ENCODE results near the gene SLC9A1.

DNA sequence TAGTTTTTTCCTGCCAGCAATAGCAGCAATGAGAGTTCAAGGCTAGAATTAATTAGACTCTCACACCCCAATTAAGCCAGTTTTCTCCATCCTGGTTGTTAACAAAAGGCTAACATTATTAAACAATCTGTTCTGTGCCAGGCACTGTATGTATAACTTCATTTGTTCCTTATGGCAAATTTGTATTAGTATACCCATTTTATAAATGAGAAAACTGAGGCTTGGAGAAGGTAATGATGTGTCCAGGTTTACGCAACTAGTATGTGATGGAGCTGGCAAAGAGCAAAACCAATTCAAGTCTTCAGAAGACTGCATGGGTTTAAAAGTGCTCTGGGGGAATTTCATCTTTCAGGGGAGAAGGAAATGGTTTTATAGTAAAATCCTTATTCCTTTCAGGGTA, 38.3 kb upstream of the SLC9A1 start:
- TF ChIP-seq ARNTL (CRISPR knock-in tag; IDR thresholded peaks at IDR 0.05; ENCODE audit: borderline replicate concordance, low read depth) (no peak), ZFP30 (CRISPR knock-in tag; IDR thresholded peaks at IDR 0.05) (no peak), ZNF70 (CRISPR knock-in tag; IDR thresholded peaks at IDR 0.05) (no peak), ZNF565 (CRISPR knock-in tag; conservative IDR thresholded peaks at IDR 0.05; ENCODE audit: low read depth) (no peak), RARB (CRISPR knock-in tag; IDR thresholded peaks at IDR 0.05) (no peak), GLIS3 (CRISPR knock-in tag; IDR thresholded peaks at IDR 0.05) (no peak), TCF4 (CRISPR knock-in tag; IDR thresholded peaks at IDR 0.05; ENCODE audit: borderline replicate concordance) (no peak), CSDC2 (CRISPR knock-in tag; IDR thresholded peaks at IDR 0.05) (no peak), PPARA (CRISPR knock-in tag; IDR thresholded peaks at IDR 0.05; ENCODE audit: borderline replicate concordance) (no peak), CSRNP3 (CRISPR knock-in tag; IDR thresholded peaks at IDR 0.05) (no peak)
- TF ChIP-seq, protein P1, sequence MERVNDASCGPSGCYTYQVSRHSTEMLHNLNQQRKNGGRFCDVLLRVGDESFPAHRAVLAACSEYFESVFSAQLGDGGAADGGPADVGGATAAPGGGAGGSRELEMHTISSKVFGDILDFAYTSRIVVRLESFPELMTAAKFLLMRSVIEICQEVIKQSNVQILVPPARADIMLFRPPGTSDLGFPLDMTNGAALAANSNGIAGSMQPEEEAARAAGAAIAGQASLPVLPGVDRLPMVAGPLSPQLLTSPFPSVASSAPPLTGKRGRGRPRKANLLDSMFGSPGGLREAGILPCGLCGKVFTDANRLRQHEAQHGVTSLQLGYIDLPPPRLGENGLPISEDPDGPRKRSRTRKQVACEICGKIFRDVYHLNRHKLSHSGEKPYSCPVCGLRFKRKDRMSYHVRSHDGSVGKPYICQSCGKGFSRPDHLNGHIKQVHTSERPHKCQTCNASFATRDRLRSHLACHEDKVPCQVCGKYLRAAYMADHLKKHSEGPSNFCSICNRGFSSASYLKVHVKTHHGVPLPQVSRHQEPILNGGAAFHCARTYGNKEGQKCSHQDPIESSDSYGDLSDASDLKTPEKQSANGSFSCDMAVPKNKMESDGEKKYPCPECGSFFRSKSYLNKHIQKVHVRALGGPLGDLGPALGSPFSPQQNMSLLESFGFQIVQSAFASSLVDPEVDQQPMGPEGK (CRISPR knock-in tag; IDR thresholded peaks at IDR 0.05; ENCODE audit: borderline replicate concordance), result no peak
- TF ChIP-seq, protein P2, sequence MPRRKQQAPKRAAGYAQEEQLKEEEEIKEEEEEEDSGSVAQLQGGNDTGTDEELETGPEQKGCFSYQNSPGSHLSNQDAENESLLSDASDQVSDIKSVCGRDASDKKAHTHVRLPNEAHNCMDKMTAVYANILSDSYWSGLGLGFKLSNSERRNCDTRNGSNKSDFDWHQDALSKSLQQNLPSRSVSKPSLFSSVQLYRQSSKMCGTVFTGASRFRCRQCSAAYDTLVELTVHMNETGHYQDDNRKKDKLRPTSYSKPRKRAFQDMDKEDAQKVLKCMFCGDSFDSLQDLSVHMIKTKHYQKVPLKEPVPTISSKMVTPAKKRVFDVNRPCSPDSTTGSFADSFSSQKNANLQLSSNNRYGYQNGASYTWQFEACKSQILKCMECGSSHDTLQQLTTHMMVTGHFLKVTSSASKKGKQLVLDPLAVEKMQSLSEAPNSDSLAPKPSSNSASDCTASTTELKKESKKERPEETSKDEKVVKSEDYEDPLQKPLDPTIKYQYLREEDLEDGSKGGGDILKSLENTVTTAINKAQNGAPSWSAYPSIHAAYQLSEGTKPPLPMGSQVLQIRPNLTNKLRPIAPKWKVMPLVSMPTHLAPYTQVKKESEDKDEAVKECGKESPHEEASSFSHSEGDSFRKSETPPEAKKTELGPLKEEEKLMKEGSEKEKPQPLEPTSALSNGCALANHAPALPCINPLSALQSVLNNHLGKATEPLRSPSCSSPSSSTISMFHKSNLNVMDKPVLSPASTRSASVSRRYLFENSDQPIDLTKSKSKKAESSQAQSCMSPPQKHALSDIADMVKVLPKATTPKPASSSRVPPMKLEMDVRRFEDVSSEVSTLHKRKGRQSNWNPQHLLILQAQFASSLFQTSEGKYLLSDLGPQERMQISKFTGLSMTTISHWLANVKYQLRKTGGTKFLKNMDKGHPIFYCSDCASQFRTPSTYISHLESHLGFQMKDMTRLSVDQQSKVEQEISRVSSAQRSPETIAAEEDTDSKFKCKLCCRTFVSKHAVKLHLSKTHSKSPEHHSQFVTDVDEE (CRISPR knock-in tag; IDR thresholded peaks at IDR 0.05), result no peak

Measured in SK-N-SH treated with all-trans-retinoic acid at 6 μM for 48 hours (cell line).